Parathyroid adenoma (tissue), 2 donors: ENCODE data around the gene OR2T4.

Experiments used
- H2AFZ ChIP-seq: fragments of 300-600 bp; sonication (generic); one replicate; pipeline ENCODE4 v1.7.0; 2017; ENCODE audit warnings: antibody characterized with exemption, mild to moderate bottlenecking
- H3K27ac ChIP-seq: fragments of 300-600 bp; sonication (generic); one replicate; pipeline ENCODE4 v1.7.0; 2017
- H3K27me3 ChIP-seq: fragments of 300-600 bp; sonication (generic); one replicate; pipeline ENCODE4 v1.7.0; 2017; ENCODE audit warnings: low read length; ENCODE audit not compliant: control insufficient read depth, insufficient read depth
- H3K36me3 ChIP-seq: fragments of 300-600 bp; sonication (generic); one replicate; pipeline ENCODE4 v1.7.0; 2017; ENCODE audit warnings: low read length; ENCODE audit not compliant: control insufficient read depth, insufficient read depth
- H3K4me1 ChIP-seq: fragments of 300-600 bp; sonication (generic); one replicate; pipeline ENCODE4 v1.7.0; 2017; ENCODE audit warnings: control low read depth
- H3K4me2 ChIP-seq: fragments of 300-600 bp; sonication (generic); one replicate; pipeline ENCODE4 v1.7.0; 2017; ENCODE audit warnings: low read length
- H3K4me3 ChIP-seq: fragments of 300-600 bp; sonication (generic); one replicate; pipeline ENCODE4 v1.7.0; 2017; ENCODE audit warnings: low read depth, low read length
- H3K79me2 ChIP-seq: fragments of 300-600 bp; sonication (generic); one replicate; pipeline ENCODE4 v1.7.0; 2017; ENCODE audit warnings: control low read depth
- H3K9ac ChIP-seq: fragments of 300-600 bp; sonication (generic); one replicate; pipeline ENCODE4 v1.7.0; 2017; ENCODE audit warnings: mild to moderate bottlenecking
- H3K9me3 ChIP-seq: fragments of 300-600 bp; sonication (generic); one replicate; pipeline ENCODE4 v1.7.0; 2017; ENCODE audit warnings: low read length; ENCODE audit not compliant: control insufficient read depth
- CTCF ChIP-seq: fragments of 300-600 bp; sonication (generic); IDR thresholded peaks from one replicate; pipeline ENCODE4 v1.7.0; 2017; ENCODE audit warnings: antibody characterized with exemption, mild to moderate bottlenecking
- donor health status: primary hyperparathyroidism.

Gene OR2T4

DNA sequence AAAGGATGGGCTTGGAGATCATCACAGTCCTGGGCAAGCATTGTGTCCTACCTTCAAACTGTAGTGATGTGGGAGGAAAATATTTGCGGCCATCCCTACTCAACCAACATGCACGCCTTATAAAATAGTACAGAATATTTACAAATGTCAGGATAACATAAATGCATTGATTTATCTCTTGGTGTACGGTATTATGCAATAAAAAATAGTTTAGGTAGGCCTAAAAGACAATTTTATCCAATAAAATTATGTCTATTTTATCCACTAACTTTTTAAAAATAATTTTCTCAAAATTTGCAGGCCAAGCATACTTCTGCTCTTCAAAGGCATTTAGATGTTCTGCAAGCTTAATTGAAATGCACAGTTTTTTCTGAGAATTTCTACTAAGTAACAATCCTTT is 41.3 kb downstream of the OR2T4 start, which contains the start of gene OR2T1:
OR2T1 (plus strand) TSS at position 301 of the 400 bp plus-strand sequence. CDS start 3,100 bp downstream, outside the sequence.
- no peak for TF ChIP-seq CTCF
- no peaks in the 10 kb centered on the region for H3K9me3 ChIP-seq
- H3K4me2 ChIP-seq, result no peak within 1 kb of the TSS
- no peak within 1 kb of the TSS for H3K4me3 ChIP-seq
- H3K9ac ChIP-seq, result no peak within 1 kb of the TSS
- no peaks in the 10 kb centered on the region for H3K27me3 ChIP-seq
- no peaks in the 10 kb centered on the region for H3K4me1 ChIP-seq
- no peaks in the 10 kb centered on the region for H3K36me3 ChIP-seq
- H2AFZ ChIP-seq, result no peak within 1 kb of the TSS
- H3K27ac ChIP-seq, result no peak within 1 kb of the TSS
- no peaks in the 10 kb centered on the region for H3K79me2 ChIP-seq

DNA sequence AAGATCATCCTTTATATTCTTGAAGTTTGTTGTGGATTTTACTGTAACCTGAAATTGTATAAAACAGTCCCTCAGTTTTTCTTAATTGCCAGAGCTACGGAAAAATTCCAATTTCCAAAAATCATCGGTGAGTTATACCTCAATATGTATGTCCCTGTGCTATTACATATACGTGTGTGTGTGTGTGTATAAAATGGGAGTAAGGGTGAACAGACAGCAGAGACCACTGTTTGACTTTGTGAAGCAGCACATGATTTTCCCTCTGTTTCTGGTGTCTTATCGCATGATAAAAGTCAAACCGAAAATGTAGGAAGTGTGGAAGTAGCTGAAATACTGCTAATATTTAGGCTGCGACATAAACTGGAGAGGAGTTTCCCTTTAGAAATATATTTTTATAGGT is 42.6 kb downstream of the OR2T4 start:
- Histone ChIP-seq H3K4me3 (no peak overlapping the region), H3K79me2 (no peaks in the 10 kb centered on the region), H3K27me3 (no peaks in the 10 kb centered on the region), H2AFZ (no peak overlapping the region), H3K9me3 (no peaks in the 10 kb centered on the region), H3K27ac (no peak overlapping the region), H3K4me1 (no peaks in the 10 kb centered on the region), H3K4me2 (no peak overlapping the region), H3K36me3 (no peaks in the 10 kb centered on the region), H3K9ac (no peak overlapping the region)
- no peak for TF ChIP-seq CTCF

- TF ChIP-seq CTCF, result no peak
- no peaks in the 10 kb centered on the region for H3K4me1 ChIP-seq
- H3K27me3 ChIP-seq, result no peaks in the 10 kb centered on the region
- no peak overlapping the region for H3K27ac ChIP-seq
- no peaks in the 10 kb centered on the region for H3K9me3 ChIP-seq
- no peak overlapping the region for H3K4me3 ChIP-seq
- no peak overlapping the region for H3K4me2 ChIP-seq
- no peak overlapping the region for H2AFZ ChIP-seq
- no peaks in the 10 kb centered on the region for H3K79me2 ChIP-seq
- H3K9ac ChIP-seq, result no peak overlapping the region
- H3K36me3 ChIP-seq, result no peaks in the 10 kb centered on the region
Observed at GRCh38 chr1:248406721-248407692, 45.5 kb downstream of the OR2T4 start.
